ENCODE measurements around the gene DPP6.

GRCh38 chr7:154860621-154861375, 808.6 kb downstream of the DPP6 start:
- no peak for TF ChIP-seq POLR2A (IDR thresholded peaks at IDR 0.05)
- TF ChIP-seq CTCF (IDR thresholded peaks at IDR 0.05), result no peak
- no peak for TF ChIP-seq EP300 (IDR thresholded peaks at IDR 0.05)

All from ovary (tissue), 3 donors.